PC-9 (cell line): ENCODE results near the gene ART1. TPM values are rescaled to one million over a fixed set of nuclear protein-coding genes. Genes with fewer than 3 reads are reported as not detected.

Experiments
- BruUV-seq: library from RNA; stranded (reverse); fragments of 400-500 nt; replicated peaks from 2 replicates; lab custom pipeline; 2021; lab: Mats Ljungman, UMichigan
- CTCF ChIA-PET: fragments of 300-600 bp; sonication (Branson Sonifier 250); formaldehyde crosslinking; loops from one replicate; lab custom pipeline; 2022; ENCODE audit warnings: antibody characterized with exemption; lab: Charles Lee
- POLR2A ChIA-PET: fragments of 300-600 bp; sonication (Branson Sonifier 250); formaldehyde crosslinking; loops from one replicate; lab custom pipeline; 2022; ENCODE audit warnings: antibody characterized with exemption; ENCODE audit not compliant: unreplicated experiment; lab: Charles Lee
- DNase-seq, 2 experiments: peaks; one replicate each; pipeline versions ENCODE4 v3.0.0 to v3.0.0-alpha.2; 2015 to 2022; ENCODE audit warnings: mixed read lengths in 1 of 2
- H2AFZ ChIP-seq: fragments of 200-600 bp; sonication (generic); 2 replicates; pipeline ENCODE4 v1.8.1; 2017; ENCODE audit warnings: antibody characterized with exemption
- H3F3A ChIP-seq: fragments of 200-600 bp; sonication (generic); 2 replicates; pipeline ENCODE4 v1.8.1; 2017; ENCODE audit warnings: antibody characterized with exemption, mild to moderate bottlenecking, low read depth; ENCODE audit not compliant: insufficient read depth
- H3K27ac ChIP-seq: fragments of 200-600 bp; sonication (generic); 2 replicates; pipeline ENCODE4 v1.6.1; 2016; ENCODE audit warnings: mixed run types
- H3K27me3 ChIP-seq: fragments of 200-600 bp; sonication (generic); 2 replicates; pipeline ENCODE4 v1.6.1; 2016; ENCODE audit warnings: low read depth, mixed run types; ENCODE audit not compliant: insufficient read depth
- H3K36me3 ChIP-seq: fragments of 200-600 bp; sonication (generic); 2 replicates; pipeline ENCODE4 v1.6.1; 2016; ENCODE audit warnings: low read depth, mixed run types
- H3K4me1 ChIP-seq: fragments of 200-600 bp; sonication (generic); replicated peaks from 2 replicates; pipeline ENCODE4 v1.6.1; 2016; ENCODE audit warnings: mixed run types; ENCODE audit not compliant: insufficient read depth
- H3K4me2 ChIP-seq: fragments of 200-600 bp; sonication (generic); 2 replicates; pipeline ENCODE4 v1.6.1; 2017; ENCODE audit warnings: mixed run types
- H3K4me3 ChIP-seq: fragments of 200-600 bp; sonication (generic); 2 replicates; pipeline ENCODE4 v1.6.1; 2016; ENCODE audit warnings: mixed run types
- H3K79me2 ChIP-seq: fragments of 200-600 bp; sonication (generic); 2 replicates; pipeline ENCODE4 v1.6.1; 2017; ENCODE audit warnings: low read depth, mixed run types
- H3K9me2 ChIP-seq: fragments of 200-600 bp; sonication (generic); 2 replicates; pipeline ENCODE4 v1.8.1; 2017; ENCODE audit warnings: mild to moderate bottlenecking; ENCODE audit not compliant: insufficient read depth
- H3K9me3 ChIP-seq: fragments of 200-600 bp; sonication (generic); 2 replicates; pipeline ENCODE4 v1.8.1; 2016; ENCODE audit warnings: low read depth; ENCODE audit not compliant: insufficient read depth
- H4K20me1 ChIP-seq: fragments of 200-600 bp; sonication (generic); 2 replicates; pipeline ENCODE4 v1.8.1; 2017; ENCODE audit not compliant: insufficient read depth
- EZH2 ChIP-seq: fragments of 200-600 bp; sonication (generic); IDR thresholded peaks from 2 replicates; pipeline ENCODE4 v1.8.0; 2017; ENCODE audit warnings: antibody characterized with exemption, low read depth
- intact Hi-C: fragments of 100-400 bp; cut with micrococcal nuclease; formaldehyde crosslinking; loops from one replicate; pipeline ENCODE4 v1.10.0; 2022; ENCODE audit not compliant: unreplicated experiment
- total RNA-seq: library from RNA; stranded (reverse); gene quantifications from 2 replicates; pipeline ENCODE4 v1.2.3, GENCODE V29; 2021
- TF ChIP-seq, protein P1 (sequence below): fragments of 200-600 bp; sonication (generic); conservative IDR thresholded peaks from 2 replicates; pipeline ENCODE4 v1.6.1; 2017; ENCODE audit warnings: mixed run types, antibody characterized with exemption, mild to moderate bottlenecking, moderate library complexity

Gene ART1
- total RNA-seq, 1 experiment from 2014 or later = not detected

DNA sequence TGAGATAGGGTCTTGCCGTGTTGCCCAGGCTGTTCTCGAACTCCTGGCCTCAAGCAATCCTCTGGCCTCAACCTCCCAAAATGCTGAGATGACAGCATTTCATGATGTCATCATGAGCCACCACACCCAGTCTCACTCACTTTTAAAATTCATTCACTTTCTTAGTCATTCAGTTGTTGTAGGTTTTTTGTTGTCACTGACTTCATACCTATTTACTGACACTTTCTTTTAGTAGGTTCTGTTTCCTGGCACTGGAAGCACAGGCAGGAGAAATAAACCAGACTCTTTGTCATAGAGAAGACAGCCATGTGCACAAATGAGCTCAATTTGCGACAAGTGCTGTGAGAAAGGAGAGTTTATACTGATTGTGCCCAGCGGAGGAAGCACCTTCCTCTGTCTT, 13.6 kb upstream of the ART1 start:
- DNase-seq = no peak
- no peaks in the 10 kb centered on the region for H3K9me3 ChIP-seq
- no peaks in the 10 kb centered on the region for H3K9me2 ChIP-seq
- no peaks in the 10 kb centered on the region for H3F3A ChIP-seq
- POLR2A ChIA-PET = no interaction called here
- no peak for TF ChIP-seq EZH2
- TF ChIP-seq, protein P1, sequence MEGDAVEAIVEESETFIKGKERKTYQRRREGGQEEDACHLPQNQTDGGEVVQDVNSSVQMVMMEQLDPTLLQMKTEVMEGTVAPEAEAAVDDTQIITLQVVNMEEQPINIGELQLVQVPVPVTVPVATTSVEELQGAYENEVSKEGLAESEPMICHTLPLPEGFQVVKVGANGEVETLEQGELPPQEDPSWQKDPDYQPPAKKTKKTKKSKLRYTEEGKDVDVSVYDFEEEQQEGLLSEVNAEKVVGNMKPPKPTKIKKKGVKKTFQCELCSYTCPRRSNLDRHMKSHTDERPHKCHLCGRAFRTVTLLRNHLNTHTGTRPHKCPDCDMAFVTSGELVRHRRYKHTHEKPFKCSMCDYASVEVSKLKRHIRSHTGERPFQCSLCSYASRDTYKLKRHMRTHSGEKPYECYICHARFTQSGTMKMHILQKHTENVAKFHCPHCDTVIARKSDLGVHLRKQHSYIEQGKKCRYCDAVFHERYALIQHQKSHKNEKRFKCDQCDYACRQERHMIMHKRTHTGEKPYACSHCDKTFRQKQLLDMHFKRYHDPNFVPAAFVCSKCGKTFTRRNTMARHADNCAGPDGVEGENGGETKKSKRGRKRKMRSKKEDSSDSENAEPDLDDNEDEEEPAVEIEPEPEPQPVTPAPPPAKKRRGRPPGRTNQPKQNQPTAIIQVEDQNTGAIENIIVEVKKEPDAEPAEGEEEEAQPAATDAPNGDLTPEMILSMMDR = no peak
- intact Hi-C loops = no loop called here
- no peak overlapping the region for H3K4me2 ChIP-seq
- BruUV-seq = no TSS peak
- H3K4me3 ChIP-seq = no peak overlapping the region
- no peaks in the 10 kb centered on the region for H3K4me1 ChIP-seq
- H4K20me1 ChIP-seq = no peaks in the 10 kb centered on the region
- CTCF ChIA-PET = no interaction called here
- H2AFZ ChIP-seq = no peak overlapping the region
- no peaks in the 10 kb centered on the region for H3K79me2 ChIP-seq
- H3K27ac ChIP-seq = no peak overlapping the region
- H3K36me3 ChIP-seq = no peaks in the 10 kb centered on the region
- H3K27me3 ChIP-seq = no peaks in the 10 kb centered on the region

DNA sequence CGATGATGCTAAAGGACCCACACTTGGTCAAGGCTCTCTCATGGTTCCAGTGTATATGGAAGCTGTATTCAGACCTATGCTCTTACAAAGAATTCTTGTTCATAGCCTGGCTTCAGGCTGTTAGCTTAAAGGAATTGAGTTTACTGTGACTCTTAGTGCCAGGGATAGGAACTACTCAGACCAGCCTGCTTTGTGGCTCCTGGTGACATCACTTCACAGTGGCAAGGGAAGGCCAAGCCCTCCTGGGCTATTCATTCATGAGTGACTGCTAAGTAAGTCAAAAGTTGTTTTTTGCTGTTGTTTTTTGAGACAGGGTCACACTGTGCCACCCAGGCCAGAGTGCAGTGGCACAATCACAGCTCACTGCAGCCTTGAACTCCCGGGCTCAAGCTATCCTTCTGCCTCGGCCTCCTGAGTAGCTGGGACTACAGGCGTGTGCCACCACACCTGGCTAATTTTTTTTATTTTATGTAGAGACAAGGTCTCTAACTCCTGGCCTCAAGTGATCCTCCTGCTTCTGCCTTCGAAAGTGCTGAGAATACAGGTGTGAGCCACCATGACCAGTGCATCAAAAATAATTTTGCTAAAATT, 12.8 kb upstream of the ART1 start:
- Histone ChIP-seq H3K9me2 (no peaks in the 10 kb centered on the region), H3F3A (no peaks in the 10 kb centered on the region), H3K27me3 (no peaks in the 10 kb centered on the region), H3K4me2 (no peak overlapping the region), H2AFZ (no peak overlapping the region), H3K4me3 (no peak overlapping the region), H3K27ac (no peak overlapping the region), H3K9me3 (no peaks in the 10 kb centered on the region), H3K36me3 (no peaks in the 10 kb centered on the region), H3K4me1 (no peaks in the 10 kb centered on the region), H3K79me2 (no peaks in the 10 kb centered on the region), H4K20me1 (no peaks in the 10 kb centered on the region)
- ChIA-PET POLR2A (no interaction called here), CTCF (no interaction called here)
- no TSS peak for BruUV-seq
- no peak for TF ChIP-seq EZH2
- TF ChIP-seq, protein P1 = no peak
- DNase-seq = no peak
- intact Hi-C loops = no loop called here

GRCh38 chr11:3635641-3636375, 9.1 kb upstream of the ART1 start:
- DNase-seq = no peak
- no peaks in the 10 kb centered on the region for H3K36me3 ChIP-seq
- intact Hi-C loops = no loop called here
- TF ChIP-seq, protein P1 = no peak
- no peak for TF ChIP-seq EZH2
- BruUV-seq = no TSS peak
- no peaks in the 10 kb centered on the region for H3K9me3 ChIP-seq
- no peak overlapping the region for H3K4me2 ChIP-seq
- H3K9me2 ChIP-seq = no peaks in the 10 kb centered on the region
- H3K79me2 ChIP-seq = no peaks in the 10 kb centered on the region
- POLR2A ChIA-PET = no interaction called here
- no peaks in the 10 kb centered on the region for H3K4me1 ChIP-seq
- H3K27ac ChIP-seq = no peak overlapping the region
- no peaks in the 10 kb centered on the region for H3K27me3 ChIP-seq
- no peaks in the 10 kb centered on the region for H3F3A ChIP-seq
- no peaks in the 10 kb centered on the region for H4K20me1 ChIP-seq
- CTCF ChIA-PET = no interaction called here
- no peak overlapping the region for H2AFZ ChIP-seq
- no peak overlapping the region for H3K4me3 ChIP-seq
